Activated CD4-positive, alpha-beta T cell treated with anti-CD3 and anti-CD28 coated beads, Interleukin-2, amount 50 U/mL, for 1 hour (primary cell): ENCODE measurements around the gene FGD6.

Experiments
- DNase-seq: peaks from one replicate; pipeline ENCODE4 v3.0.0-alpha.2; 2020

Gene FGD6

GRCh38 chr12:95231190-95231589, 13.9 kb upstream of the FGD6 start:
- DNase-seq = no peak

- DNase-seq = no peak
Measured at GRCh38 chr12:95230313-95230712, 13.0 kb upstream of the FGD6 start.

- no peak for DNase-seq
Measured at GRCh38 chr12:95229636-95230035, 12.4 kb upstream of the FGD6 start.

GRCh38 chr12:95228617-95229016, 11.3 kb upstream of the FGD6 start:
- DNase-seq = no peak

GRCh38 chr12:95227818-95228356, 10.6 kb upstream of the FGD6 start:
- DNase-seq = no peak

GRCh38 chr12:95225645-95226212, 8.5 kb upstream of the FGD6 start:
- DNase-seq = no peak

- DNase-seq = no peak
Measured at GRCh38 chr12:95224202-95225170, 7.2 kb upstream of the FGD6 start.

- no peak for DNase-seq
Measured at GRCh38 chr12:95220726-95221125, 3.5 kb upstream of the FGD6 start.

GRCh38 chr12:95220190-95220589, 2.9 kb upstream of the FGD6 start:
- no peak for DNase-seq

- DNase-seq = peak; percentile 41
Measured at GRCh38 chr12:95218150-95219133, 1.2 kb upstream of the FGD6 start.

GRCh38 chr12:95216711-95217376, 423 bp downstream of the FGD6 start:
- no peak for DNase-seq

- DNase-seq = no peak
Measured at GRCh38 chr12:95215949-95216348, 1.3 kb downstream of the FGD6 start.

- DNase-seq = no peak
Measured at GRCh38 chr12:95214466-95214865, 2.8 kb downstream of the FGD6 start.

- no peak for DNase-seq
Measured at GRCh38 chr12:95213928-95214327, 3.3 kb downstream of the FGD6 start.

GRCh38 chr12:95213119-95213518, 4.1 kb downstream of the FGD6 start:
- no peak for DNase-seq

- DNase-seq = no peak
Measured at GRCh38 chr12:95212586-95212985, 4.7 kb downstream of the FGD6 start.

- no peak for DNase-seq
Measured at GRCh38 chr12:95208678-95209077, 8.6 kb downstream of the FGD6 start.

- no peak for DNase-seq
Measured at GRCh38 chr12:95207407-95207806, 9.9 kb downstream of the FGD6 start.

- no peak for DNase-seq
Measured at GRCh38 chr12:95206916-95207315, 10.4 kb downstream of the FGD6 start.

GRCh38 chr12:95205685-95206084, 11.6 kb downstream of the FGD6 start:
- DNase-seq = no peak

GRCh38 chr12:95205016-95205624, 12.1 kb downstream of the FGD6 start:
- DNase-seq = no peak
